HG03103 (cell line): ENCODE data around the gene ZNF407.
"Not testable (repeated sequence)": the region's sequence is repeated elsewhere in the genome, so short reads cannot be mapped to it uniquely, and the experiment has no call there.

Source experiments
- ATAC-seq: cut with Tn5 transposase; IDR thresholded peaks from one replicate; pipeline ENCODE4 v1.9.1; 2021; ENCODE audit warnings: low read depth; ENCODE audit not compliant: unreplicated experiment

Gene ZNF407

GRCh38 chr18:75076286-75076685 lies 478.6 kb downstream of the ZNF407 start:
- ATAC-seq, result no peak

GRCh38 chr18:75081486-75081885 lies 483.8 kb downstream of the ZNF407 start:
- no peak for ATAC-seq

- ATAC-seq, result no peak
Measured at GRCh38 chr18:75083131-75083530, 485.5 kb downstream of the ZNF407 start.

DNA sequence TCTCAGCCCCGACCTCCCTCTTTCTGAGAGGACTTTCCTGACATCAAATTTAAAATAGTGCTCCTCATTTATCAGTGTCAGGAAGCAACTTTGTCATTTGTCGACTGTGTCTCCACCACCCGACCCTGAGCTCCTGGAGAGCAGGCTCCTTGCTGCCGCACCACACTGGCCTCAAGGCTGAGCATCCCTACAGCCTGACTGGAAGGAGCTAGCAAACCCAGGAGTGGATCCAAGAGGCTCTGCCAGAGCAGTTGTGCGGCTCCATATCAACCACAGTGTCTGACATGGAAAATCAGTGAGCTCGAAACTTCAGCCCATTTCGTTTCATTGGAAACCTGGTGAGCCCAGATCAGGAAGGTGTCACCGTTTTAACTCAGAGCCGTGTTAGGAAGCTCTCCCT lies 486.1 kb downstream of the ZNF407 start:
- no peak for ATAC-seq

DNA sequence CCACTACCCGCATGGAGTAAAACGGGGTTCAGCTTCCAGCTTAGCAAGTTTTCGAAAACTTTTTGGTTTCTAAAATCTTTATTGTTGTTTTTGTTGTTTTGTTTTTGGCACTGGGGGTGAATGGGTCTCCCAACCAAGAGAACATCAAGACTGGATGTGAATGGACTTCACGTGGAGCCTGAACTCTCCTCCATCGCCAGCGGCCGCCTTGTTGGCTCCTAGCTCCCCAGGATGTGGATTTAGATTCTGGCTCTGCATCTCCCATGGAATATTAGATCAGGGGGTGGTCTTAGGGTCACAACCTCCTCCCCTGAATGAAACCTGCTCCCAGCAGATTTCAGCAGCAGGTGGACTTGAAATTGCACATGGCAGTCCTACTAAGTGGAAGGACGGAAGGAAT lies 488.0 kb downstream of the ZNF407 start:
- ATAC-seq, result not testable (repeated sequence)

- no peak for ATAC-seq
Measured at GRCh38 chr18:75086494-75087034, 488.9 kb downstream of the ZNF407 start.

DNA sequence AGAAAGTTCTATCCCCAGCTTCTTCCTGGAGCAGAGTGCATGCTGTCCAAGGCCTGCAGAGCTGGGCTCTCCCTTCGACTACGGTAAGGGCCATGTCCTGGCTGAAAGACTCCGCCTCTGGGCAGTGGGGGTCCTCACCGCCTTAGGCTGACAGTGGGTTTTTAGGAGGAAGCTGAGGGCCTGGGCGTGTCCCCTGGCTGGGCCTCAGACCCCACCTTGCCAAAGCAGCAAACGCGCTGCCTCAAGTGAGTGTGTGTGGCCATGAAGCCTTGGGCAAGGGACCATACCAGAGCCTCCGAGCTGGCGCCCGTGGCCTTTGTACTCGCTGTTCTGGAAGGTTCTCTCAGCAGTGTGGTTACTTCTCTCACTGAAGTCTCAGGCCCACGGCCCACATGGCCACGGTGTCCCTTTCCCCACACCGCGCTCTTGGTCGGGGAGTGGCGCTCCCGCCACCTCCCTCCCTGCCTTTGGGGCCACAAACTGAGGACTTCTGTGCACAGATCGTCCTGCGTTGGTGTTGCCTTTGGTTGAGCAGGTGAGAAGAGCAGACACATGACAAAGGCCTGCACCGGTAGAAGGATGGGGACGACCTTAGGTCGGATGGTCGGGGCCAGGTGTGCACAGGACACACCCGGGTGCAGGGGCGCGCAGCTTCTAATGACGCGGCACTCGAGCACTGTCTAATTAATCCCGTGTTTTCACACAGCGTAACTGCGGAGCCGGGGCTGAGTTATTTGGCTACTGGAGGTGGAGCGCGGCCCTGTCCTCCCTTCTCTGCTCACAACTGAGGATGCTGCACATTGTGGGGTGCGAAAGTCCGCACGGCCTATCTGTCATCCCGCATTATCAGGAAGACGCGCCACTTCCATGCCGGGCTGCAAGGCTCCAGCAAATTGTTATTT lies 489.7 kb downstream of the ZNF407 start:
- ATAC-seq, result no peak

- ATAC-seq, result no peak
Measured at GRCh38 chr18:75088021-75088506, 490.4 kb downstream of the ZNF407 start.

GRCh38 chr18:75088622-75089211 lies 491.0 kb downstream of the ZNF407 start:
- ATAC-seq, result no peak

GRCh38 chr18:75089748-75090327 lies 492.2 kb downstream of the ZNF407 start:
- no peak for ATAC-seq

- no peak for ATAC-seq
Measured at GRCh38 chr18:75090336-75090735, 492.7 kb downstream of the ZNF407 start.

DNA sequence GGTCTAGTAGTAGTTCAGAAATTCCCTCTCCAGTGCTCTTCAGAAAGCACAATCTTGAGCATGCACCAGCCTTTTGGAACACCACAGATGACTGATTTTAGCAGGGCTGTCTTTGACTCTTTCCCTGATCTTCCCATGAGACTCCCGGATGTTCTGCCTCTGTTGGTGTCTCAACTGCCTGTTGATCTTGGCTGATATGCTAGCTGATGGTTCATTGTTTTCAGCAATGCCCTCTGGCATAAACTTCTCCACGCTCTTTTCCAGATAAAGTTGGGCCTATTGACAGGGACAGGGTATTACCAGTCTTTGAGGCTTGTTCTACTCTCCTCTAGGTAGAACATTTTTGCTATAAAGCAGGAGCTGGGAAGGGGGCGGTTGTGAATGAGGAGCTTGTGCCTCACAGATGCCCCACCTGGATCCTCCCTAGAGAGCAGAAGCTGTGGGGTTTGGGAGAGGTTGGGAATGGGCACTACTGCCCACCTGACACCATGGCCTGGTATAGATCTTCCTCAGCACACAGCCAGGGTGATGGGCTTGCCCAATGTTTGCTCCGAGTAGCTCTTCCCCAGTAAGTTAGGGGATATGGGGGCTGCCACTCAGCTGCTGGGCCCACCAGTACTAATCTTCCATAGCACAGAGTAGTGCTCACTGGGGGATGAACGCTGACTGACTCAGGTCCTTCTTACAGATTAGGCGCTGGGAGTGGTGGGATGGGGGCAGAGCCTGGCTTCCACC lies 500.0 kb downstream of the ZNF407 start:
- ATAC-seq, result no peak

DNA sequence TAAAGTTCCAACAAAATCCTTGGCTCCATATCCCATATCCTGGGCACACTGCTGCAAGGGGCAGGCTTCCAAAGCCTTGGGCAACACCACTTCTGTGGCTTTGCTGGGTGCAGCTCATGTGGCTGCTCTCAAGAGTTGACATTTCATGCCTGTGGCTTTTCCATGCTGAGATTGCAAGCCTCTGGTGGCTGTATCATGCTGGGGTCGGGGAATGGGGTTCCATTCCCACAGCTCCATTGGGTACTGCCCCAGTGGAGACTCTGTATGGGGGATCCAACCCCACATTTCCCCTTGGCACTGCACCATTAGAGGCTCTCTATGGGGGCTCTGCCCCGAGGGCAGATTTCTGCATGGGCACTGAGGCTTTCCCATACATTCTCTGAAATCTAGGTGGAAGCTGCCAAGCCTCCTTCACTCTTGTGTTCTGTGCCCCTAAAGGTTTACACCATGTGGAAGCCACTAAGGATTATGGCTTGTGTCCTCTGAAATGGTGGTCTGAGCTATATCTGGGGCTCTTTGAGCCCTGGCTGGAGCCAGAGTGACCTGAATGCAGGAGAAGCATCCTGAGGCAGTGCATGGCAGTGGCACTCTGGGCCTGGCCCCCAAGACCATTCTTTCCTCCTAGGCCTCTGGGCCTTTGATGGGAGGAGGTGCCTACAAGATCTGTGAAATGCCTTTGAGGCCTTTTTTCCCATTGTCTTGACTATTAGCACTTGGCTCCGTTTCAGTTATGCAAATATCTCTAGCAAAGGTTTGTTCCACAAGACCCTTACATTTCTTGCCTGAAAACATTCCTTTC lies 503.4 kb downstream of the ZNF407 start:
- ATAC-seq, result no peak

DNA sequence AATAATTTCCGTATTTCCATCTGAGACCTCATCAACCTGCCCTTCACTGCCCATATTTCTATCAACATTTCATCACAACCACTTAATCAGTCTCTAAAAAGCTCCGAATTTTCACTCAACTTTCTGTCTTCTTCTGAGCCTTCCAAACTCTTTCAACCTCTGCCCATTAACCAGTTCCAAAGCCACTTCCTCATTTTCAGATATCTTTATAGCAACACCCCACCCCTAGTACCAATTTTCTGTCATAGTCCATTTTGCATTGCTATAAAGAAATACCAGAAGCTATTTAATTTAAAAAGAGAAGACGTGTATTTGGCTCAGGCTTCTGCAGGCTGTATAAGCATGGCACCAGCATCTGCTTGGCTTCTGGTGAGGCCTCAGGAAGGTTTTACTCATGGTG lies 504.2 kb downstream of the ZNF407 start:
- ATAC-seq, result no peak

DNA sequence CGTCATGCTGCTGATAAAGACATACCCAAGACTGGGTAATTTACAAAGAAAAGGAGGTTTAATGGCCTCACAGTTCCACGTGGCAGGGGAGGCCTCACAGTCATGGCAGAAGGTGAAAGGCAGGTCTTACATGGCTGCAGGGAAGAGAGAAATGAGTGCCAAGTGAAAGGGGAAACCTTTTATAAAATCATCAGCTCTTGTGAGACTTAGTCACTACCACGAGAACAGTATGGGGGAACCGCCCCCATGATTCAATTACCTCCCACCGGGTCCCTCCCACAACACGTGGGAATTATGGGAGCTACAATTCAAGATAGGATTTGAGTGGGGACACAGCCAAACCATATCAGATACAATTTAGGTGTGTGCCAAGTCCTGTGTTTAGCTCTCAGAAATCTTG lies 506.4 kb downstream of the ZNF407 start:
- ATAC-seq, result not testable (repeated sequence)

DNA sequence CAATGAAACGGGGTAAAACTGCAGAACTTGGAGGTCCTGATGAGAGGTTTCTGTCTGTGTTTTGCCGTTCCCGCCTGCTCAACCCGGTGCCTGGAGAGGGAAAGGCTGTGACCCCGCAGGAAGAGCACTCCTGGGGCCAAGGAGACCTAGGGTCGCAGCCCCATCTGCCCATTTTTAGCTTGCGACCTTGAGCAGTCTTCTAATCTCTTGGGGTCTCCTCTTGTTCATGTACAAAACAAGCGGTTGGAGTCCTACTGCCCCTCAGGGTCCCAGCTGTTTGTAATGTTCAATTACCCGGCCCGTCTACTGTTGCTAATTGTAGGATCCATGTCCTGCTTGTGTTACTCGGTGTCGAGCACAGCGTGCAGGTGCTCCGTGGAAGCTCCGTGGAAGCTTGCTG lies 506.8 kb downstream of the ZNF407 start:
- ATAC-seq, result no peak

GRCh38 chr18:75105551-75106254 lies 508.0 kb downstream of the ZNF407 start:
- ATAC-seq, result no peak

DNA sequence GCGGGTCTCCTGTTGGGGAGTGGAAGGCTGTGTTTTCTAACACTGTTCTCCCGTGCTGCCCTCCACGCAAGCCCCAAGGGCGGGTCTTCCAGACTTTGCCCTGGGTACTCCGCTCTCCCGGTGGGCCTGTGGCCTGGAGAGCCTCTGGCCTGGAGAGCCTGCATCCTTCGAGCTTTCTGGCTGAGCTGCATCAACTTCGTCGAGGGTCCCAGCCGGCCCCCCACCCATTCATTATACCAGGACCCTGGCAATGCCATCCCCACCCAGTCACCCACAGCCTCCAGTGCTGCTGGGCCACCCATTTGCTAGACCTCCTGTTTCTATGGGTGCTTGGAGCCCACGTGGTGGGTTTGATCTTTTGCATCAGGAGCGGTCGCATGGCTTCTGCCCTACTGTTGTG lies 509.1 kb downstream of the ZNF407 start:
- ATAC-seq, result no peak
